ENCODE results near the gene CHRM4. TPM values are rescaled to one million over a fixed set of nuclear protein-coding genes. Genes with fewer than 3 reads are reported as not detected.
A peak's percentile ranks its signal among the peaks of the same experiment; 100 is the strongest.

CHRM4 gene
- total and polyA plus RNA-seq, 2 of the 13 experiments (the other 11 are each of a cell fraction or from before 2014, with no cell fraction given), result 0.13 to 0.21 TPM

- TF ChIP-seq ZHX2 (IDR thresholded peaks at IDR 0.05; ENCODE audit: low read depth), result no peak
- TF ChIP-seq ZHX2 (CRISPR knock-in tag; IDR thresholded peaks at IDR 0.05; ENCODE audit: borderline replicate concordance), result no peak
- TF ChIP-seq HHEX (CRISPR knock-in tag; IDR thresholded peaks at IDR 0.05), result no peak
- peak; percentile 72 for TF ChIP-seq ZNF263 (CRISPR knock-in tag; IDR thresholded peaks at IDR 0.05)
- TF ChIP-seq ZKSCAN8 (CRISPR knock-in tag; IDR thresholded peaks at IDR 0.05; ENCODE audit: borderline replicate concordance), result no peak
- TF ChIP-seq GATA4 (IDR thresholded peaks at IDR 0.05; ENCODE audit: borderline replicate concordance, low read depth), result no peak
- no peak for TF ChIP-seq CCDC6 (CRISPR knock-in tag; IDR thresholded peaks at IDR 0.05)
- no peak for TF ChIP-seq ZNF264 (CRISPR knock-in tag; IDR thresholded peaks at IDR 0.05)
- no peak for TF ChIP-seq ZMYM2 (CRISPR knock-in tag; IDR thresholded peaks at IDR 0.05)
- TF ChIP-seq PLSCR1 (CRISPR knock-in tag; IDR thresholded peaks at IDR 0.05; ENCODE audit: borderline replicate concordance), result no peak
- TF ChIP-seq ZNF235 (CRISPR knock-in tag; IDR thresholded peaks at IDR 0.05; ENCODE audit: borderline replicate concordance), result no peak
- no peak for TF ChIP-seq HOMEZ (CRISPR knock-in tag; IDR thresholded peaks at IDR 0.05; ENCODE audit: low read depth)
- TF ChIP-seq ZBTB42 (CRISPR knock-in tag; IDR thresholded peaks at IDR 0.05), result no peak
- TF ChIP-seq ZNF513 (CRISPR knock-in tag; conservative IDR thresholded peaks at IDR 0.05), result no peak
- TF ChIP-seq ZBTB49 (CRISPR knock-in tag; IDR thresholded peaks at IDR 0.05; ENCODE audit: borderline replicate concordance), result no peak
- TF ChIP-seq NPAS2 (CRISPR knock-in tag; IDR thresholded peaks at IDR 0.05; ENCODE audit: borderline replicate concordance), result no peak
These were observed 11.1 kb downstream of the CHRM4 start (continued) for GRCh38 chr11:46380340-46381047.
